ENCODE data around the gene AAR2.

The AAR2 gene

GRCh38 chr20:36235892-36236785, at the start of gene AAR2:
TSS of gene AAR2 (plus strand) at chr20:36236478. CDS start at chr20:36239869, 3,391 bp downstream.
- DNase-seq (ENCODE audit: extremely low read depth in 1 of 2, low read depth in 1 of 2) = peak; percentile 26 to 62

DNA sequence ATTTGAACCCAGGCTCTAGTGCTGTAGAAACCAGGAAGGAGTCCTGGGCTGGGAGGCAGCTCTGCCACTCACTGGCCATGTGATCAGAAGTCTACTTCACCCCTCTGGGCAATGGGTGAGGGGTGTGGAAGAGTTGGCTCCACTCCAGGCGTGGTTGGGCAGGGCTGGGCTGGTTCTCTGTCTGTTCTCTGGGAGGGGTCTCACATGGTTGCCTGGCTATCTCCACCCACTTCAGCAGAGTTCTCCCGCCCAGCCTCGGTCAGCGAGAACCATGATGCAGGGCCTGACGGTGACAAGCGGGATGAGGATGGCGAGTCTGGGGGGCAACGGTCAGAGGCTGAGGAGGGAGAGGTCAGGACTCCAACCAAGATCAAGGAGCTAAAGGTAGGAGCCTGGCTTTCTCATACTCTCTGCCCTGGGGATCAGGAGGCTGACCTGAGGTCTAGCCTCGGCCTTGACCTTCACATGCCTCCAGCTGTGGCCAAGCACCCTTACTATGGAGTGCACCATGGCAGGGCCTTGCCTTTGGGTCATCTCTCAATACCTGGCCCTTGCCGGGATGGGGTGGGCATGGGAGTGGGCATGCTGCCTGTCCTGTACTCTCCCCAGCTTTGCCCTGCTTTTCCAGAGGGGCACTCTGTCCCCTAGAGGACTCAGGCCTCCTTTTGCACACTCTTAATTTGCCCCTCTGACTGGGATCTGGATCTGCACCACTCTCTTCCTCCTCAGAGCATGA, 42.1 kb upstream of the AAR2 start:
- no peak for DNase-seq (ENCODE audit: extremely low read depth in 1 of 2, low read depth in 1 of 2)

- DNase-seq (ENCODE audit: extremely low read depth in 1 of 2, low read depth in 1 of 2) = no peak
These were observed 39.6 kb upstream of the AAR2 start for GRCh38 chr20:36196676-36197075.

- DNase-seq (ENCODE audit: extremely low read depth in 1 of 2, low read depth in 1 of 2) = no peak
These were observed 39.0 kb upstream of the AAR2 start for GRCh38 chr20:36197271-36197670.

DNA sequence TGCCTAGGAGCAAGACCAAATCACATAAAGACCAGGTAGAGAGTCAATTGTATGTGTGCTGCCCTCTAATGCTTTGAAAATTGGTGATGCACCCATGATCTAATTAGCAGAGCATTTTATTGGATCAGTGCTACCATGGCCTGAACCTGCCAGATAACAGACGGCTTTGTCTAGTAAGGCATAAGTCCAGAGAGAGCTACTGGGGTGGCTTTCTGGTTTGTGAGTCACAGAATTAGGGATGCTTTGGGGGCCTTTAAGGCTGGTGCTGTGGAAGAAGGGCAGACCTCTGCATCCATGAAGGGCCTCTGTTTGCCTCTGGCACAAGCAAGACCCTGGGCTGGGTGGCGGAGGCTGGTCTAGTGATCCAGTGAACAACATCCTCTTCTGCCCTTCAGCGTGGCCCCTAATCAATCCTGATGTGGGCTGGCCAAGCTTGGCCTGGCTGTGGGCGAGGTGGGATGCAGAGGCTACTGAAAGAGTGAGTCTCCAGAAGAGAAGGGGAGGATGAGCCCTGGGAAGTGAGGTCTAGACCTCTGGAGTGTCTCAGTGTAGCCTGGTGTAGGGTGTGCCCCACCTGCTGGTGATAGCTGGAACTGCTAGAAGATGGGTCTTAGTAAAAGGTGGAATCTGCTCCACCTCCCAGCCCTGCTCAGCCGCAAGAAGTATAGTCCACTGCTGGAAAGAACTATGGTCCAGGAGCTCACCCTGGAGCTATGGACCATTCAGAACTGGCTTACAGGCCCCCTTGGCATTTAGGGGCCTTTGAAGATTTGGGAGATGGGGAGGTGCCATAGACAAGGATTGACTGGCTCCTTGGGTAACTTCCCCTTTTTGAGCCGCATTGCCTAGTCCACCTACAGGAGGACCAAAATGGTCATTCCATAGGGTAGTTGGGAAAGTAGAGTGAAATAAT, 36.7 kb upstream of the AAR2 start:
- DNase-seq (ENCODE audit: extremely low read depth in 1 of 2, low read depth in 1 of 2) = peak; percentile 28 to 54

GRCh38 chr20:36200451-36200850, 35.8 kb upstream of the AAR2 start:
- no peak for DNase-seq (ENCODE audit: extremely low read depth in 1 of 2, low read depth in 1 of 2)

- DNase-seq (ENCODE audit: extremely low read depth in 1 of 2, low read depth in 1 of 2) = no peak
These were observed 35.1 kb upstream of the AAR2 start for GRCh38 chr20:36201198-36201597.

DNA sequence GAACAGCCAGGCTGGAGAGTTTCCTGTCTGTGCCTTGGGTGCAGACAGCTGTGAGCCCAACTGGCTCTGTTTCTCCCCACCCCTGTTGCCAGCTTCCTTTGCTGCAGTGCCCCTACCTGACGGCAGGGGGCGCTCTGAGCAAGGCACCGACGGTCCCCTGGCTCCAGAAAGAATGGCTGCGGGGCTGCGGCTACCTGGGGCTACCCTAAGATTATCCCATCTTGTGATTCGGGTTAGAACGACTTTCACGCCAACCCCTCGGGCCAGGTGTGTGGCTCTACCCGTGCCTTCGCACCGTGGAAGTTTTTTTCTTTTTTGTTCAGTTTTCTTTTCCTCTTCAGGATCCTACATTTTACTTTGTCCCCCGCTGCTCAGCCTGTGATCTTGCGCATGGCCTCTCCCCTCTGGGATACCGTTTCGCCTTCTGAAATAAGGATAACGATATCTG, 33.4 kb upstream of the AAR2 start:
- peak; percentile 31 to 67 for DNase-seq (ENCODE audit: extremely low read depth in 1 of 2, low read depth in 1 of 2)

- no peak for DNase-seq (ENCODE audit: extremely low read depth in 1 of 2, low read depth in 1 of 2)
These were observed 32.4 kb upstream of the AAR2 start for GRCh38 chr20:36203861-36204260.

GRCh38 chr20:36205026-36205425, 31.3 kb upstream of the AAR2 start:
- DNase-seq (ENCODE audit: extremely low read depth in 1 of 2, low read depth in 1 of 2) = no peak

- no peak for DNase-seq (ENCODE audit: extremely low read depth in 1 of 2, low read depth in 1 of 2)
These were observed 30.2 kb upstream of the AAR2 start for GRCh38 chr20:36206068-36206467.

DNA sequence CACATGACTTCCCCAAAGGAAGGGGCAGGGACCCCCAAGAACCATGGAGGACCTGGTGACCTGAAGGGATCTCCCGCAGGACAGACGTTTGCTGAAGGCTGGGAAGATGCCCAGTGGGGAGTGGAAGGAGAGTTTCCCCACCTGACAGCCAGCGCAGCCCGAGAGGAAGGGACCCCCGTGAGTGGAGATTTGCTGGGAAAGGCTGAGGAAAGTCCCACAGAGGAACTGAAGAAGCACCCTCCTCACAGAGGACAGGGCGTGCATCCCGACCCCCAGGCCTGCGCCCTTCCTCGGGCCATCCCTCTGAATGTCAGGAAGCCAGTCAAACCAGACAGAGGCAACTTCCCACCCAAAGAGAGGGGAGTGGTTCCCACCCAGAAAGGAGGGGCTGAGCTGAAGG, 29.6 kb upstream of the AAR2 start:
- DNase-seq (ENCODE audit: extremely low read depth in 1 of 2, low read depth in 1 of 2) = no peak

- DNase-seq (ENCODE audit: extremely low read depth in 1 of 2, low read depth in 1 of 2) = no peak
These were observed 28.7 kb upstream of the AAR2 start for GRCh38 chr20:36207602-36208001.

- no peak for DNase-seq (ENCODE audit: extremely low read depth in 1 of 2, low read depth in 1 of 2)
These were observed 28.0 kb upstream of the AAR2 start for GRCh38 chr20:36208257-36208656.

DNA sequence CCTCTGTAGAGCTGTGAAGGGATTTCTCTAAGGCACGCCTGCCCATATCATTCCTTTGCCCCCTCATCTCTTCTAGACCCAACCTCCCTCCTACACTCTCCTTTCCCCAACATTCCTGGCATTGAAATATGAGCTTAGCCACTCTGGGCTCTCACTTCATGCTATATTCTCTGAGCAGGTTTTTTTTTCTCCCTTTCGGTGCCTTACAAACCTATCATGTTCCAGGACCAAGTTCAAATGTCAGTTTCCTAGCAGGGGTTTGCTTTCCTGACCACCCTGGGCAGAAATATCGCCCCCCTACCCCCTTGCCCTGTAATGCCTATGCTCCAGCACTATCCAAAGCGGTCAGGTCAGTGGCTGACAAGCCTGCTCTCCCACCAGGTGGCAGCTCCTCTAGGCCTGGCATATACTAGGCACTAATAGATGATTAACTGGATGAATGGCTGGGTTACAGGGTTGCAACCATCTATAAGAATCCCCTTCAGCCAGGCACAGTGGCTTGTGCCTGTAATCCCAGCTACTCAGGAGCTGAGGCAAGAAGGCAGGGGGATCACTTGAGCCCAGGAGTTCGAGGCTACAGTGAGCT, 25.7 kb upstream of the AAR2 start:
- no peak for DNase-seq (ENCODE audit: extremely low read depth in 1 of 2, low read depth in 1 of 2)

DNA sequence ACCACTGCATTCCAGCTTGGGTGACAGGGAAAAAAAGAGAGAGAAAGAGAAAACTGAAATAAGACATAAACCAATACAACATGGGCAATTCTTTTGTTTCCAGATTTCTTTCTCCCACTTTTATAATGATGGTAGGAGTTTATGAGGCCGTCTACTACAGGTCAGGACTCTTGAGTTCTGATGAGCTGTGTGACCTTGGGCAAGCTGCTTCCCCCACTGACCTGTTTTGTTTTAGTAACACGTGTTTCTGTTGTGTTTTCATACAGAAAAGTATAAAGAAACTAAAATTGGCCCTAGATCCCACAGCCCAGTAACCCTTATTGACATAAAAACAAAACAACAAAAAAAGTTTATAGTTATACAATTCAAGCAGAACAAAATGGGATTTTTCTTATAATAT, 22.9 kb upstream of the AAR2 start:
- no peak for DNase-seq (ENCODE audit: extremely low read depth in 1 of 2, low read depth in 1 of 2)

DNA sequence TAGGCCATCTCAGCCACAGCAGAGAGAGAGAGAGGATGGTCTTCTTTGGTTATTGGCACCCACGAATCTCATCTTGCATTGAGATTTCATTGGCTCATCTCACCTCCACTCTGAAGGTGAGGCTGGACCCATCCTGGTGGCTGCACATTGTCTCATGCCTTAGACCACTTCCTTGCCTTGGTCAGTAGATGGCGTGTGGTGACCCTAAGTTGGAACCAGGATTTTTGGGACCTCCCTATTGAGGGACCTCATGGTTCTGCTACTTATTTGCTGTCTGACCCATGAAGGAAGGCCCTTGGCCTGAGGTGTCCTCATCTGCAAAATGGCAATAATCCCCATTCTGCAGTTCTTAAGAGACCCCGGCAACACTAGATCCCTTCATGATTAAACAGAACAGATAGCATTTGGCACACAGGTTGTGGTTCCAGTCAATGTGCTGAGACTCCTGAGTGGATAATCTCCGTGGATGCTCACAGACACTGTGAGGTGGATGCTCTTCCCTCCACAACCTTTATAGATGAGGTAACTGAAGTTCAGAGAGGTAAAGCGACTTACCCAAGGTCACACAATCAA, 21.5 kb upstream of the AAR2 start:
- no peak for DNase-seq (ENCODE audit: extremely low read depth in 1 of 2, low read depth in 1 of 2)

GRCh38 chr20:36215778-36216177, 20.5 kb upstream of the AAR2 start:
- no peak for DNase-seq (ENCODE audit: extremely low read depth in 1 of 2, low read depth in 1 of 2)

DNA sequence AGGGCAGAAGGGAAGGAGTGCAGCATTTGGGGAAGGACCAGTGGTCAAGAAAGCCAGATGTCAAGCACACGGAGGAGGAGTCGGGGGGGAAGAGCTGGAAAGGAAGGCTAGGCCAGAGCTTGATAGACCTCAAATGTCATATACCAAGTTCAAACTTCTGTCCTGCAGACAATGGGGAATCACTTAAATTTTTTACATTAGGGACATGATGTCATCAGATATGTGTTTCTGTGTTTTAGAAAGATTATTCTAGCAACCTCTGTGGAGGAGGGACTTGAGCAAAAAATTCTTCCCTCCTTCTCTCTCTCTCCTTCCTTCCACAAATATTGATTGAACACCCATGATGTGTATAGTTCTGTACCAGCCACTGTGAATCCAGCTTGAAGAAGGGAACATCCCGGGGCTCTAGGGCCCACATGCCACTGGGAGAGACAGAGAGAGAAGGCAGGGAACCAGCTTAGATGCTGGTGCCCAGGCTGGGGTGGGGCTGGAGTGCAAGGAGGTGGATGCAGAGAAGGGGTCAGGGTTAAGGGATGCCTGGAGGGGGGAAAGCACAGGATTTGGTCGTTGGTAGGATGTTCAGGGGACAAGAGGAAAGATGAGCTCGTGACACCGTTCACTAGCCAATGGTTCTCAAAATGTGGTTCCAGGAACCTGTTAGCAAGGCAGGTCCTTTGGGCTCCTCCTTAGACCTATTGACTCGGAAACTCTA, 19.8 kb upstream of the AAR2 start:
- DNase-seq (ENCODE audit: extremely low read depth in 1 of 2, low read depth in 1 of 2) = no peak

DNA sequence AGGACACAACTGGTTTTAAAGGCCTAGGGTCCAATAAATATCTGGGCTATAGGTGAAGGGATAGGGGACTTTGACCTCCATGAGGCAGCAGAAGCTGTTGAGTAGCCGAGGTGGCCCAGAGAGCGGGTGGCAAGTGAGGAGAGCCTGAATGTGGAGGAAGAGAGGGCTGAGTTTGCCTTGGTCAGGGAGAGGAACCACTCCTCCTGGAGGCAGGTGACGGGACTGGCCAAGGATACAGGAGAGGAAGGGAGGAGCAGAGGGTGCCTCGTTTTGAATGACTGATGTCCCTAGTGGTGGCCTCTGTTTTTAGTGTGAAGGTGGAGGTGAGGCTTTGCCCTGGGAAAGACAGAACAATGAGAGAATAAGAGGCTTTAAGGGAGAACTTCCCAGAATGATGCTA, 19.1 kb upstream of the AAR2 start:
- no peak for DNase-seq (ENCODE audit: extremely low read depth in 1 of 2, low read depth in 1 of 2)
